ENCODE measurements around the gene FAF2. TPM values are rescaled to one million over a fixed set of nuclear protein-coding genes. Genes with fewer than 3 reads are reported as not detected.

FAF2 gene
- total RNA-seq, 1 experiment from 2014 or later: 44.4 TPM

DNA sequence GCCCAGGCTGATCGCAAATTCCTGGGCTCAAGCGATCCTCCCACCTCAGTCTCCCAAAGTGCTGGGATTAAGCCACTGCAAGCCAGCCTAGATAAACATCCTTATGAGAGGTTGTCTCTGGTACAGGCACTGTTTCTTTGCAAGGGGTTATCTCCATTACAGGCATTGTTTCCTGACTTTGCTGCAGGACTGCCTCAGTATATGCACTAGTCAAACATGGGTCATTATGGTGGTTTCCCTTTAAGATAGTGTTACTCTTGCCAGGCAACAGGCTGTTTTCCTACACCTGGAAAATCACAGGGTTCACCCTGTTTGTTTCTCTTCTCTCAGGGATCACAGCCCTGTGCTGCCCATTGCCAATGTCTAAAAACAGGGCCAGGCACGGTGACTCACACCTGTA lies 24.0 kb upstream of the FAF2 start:
- no peak overlapping the region for H3K23ac ChIP-seq (ENCODE audit: insufficient read length, low read depth, low read length)
- no peaks in the 10 kb centered on the region for H3K79me1 ChIP-seq (ENCODE audit: insufficient read depth, low read depth, low read length, poor library complexity, severe bottlenecking)
- no CpG with 5 or more reads among the region's 3 CpGs for WGBS (ENCODE audit: extremely low coverage, insufficient read length, low lambda C conversion rate)
- peaks cover 50 to 55% of the 10 kb centered on the region in 2 experiments for H3K9me3 Mint-ChIP-seq
- H2BK120ac ChIP-seq (ENCODE audit: low read depth, low read length, poor library complexity, severe bottlenecking): no peak overlapping the region
- no peaks in the 10 kb centered on the region for H3K9me3 ChIP-seq (ENCODE audit: control insufficient read depth, low read depth, low read length)
- no peak overlapping the region for H2BK15ac ChIP-seq (ENCODE audit: low read depth, low read length)
- no peak overlapping the region for H3K9ac ChIP-seq (ENCODE audit: extremely low read depth, insufficient read length, low read length)
- H3K4me1 Mint-ChIP-seq: no peaks in the 10 kb centered on the region; a peak in 1 of 4 replicates
- no peak overlapping the region for H2BK5ac ChIP-seq (ENCODE audit: insufficient read length, low read length)
- no peak overlapping the region for H3K56ac ChIP-seq (ENCODE audit: insufficient read length, low read depth, low read length)
- H3K4me2 ChIP-seq (ENCODE audit: insufficient read depth, insufficient read length, low read length): no peak overlapping the region
- no peak overlapping the region for H3K4me3 Mint-ChIP-seq
- no peak overlapping the region for H2AK5ac ChIP-seq (ENCODE audit: insufficient read length, low read length)
- no peak overlapping the region for H2AFZ ChIP-seq (ENCODE audit: low read length)
- no peak overlapping the region for H4K5ac ChIP-seq (ENCODE audit: insufficient read length, low read depth, low read length)
- H3K14ac ChIP-seq (ENCODE audit: insufficient read depth, low read length): no peak overlapping the region
- no peak overlapping the region for H3K18ac ChIP-seq (ENCODE audit: insufficient read length, low read depth, low read length)
- no peaks in the 10 kb centered on the region for H3K79me2 ChIP-seq (ENCODE audit: insufficient read depth, low read length)
- no peak for DNase-seq
- H3K4ac ChIP-seq (ENCODE audit: low read depth, low read length): no peak overlapping the region
- H3K4me1 ChIP-seq (ENCODE audit: insufficient read depth, low read length): no peaks in the 10 kb centered on the region
- H4K91ac ChIP-seq (ENCODE audit: insufficient read length, low read depth, low read length): no peak overlapping the region
- no peak overlapping the region for H2BK20ac ChIP-seq (ENCODE audit: low read depth, low read length, poor library complexity, severe bottlenecking)
- no peak overlapping the region for H3K27ac ChIP-seq (ENCODE audit: insufficient read length, low read depth, low read length)
- no peak for TF ChIP-seq CTCF (conservative IDR thresholded peaks at IDR 0.05)
- no peaks in the 10 kb centered on the region for H4K20me1 ChIP-seq (ENCODE audit: control insufficient read depth, insufficient read depth, insufficient read length)
- no peak overlapping the region for H4K8ac ChIP-seq (replicated peaks; ENCODE audit: insufficient read length, low read depth, low read length)
- H2BK12ac ChIP-seq (ENCODE audit: insufficient read length, low read depth, low read length): no peak overlapping the region
- peaks cover 9% of the 10 kb centered on the region for H3K27me3 Mint-ChIP-seq (ENCODE audit: low read depth)
- peaks cover 4 to 28% (median 23%) of the 10 kb centered on the region in 3 experiments; a peak in 6 of 7 replicates for H3K36me3 Mint-ChIP-seq (ENCODE audit: insufficient read depth in 1 of 3, low read depth in 3 of 3)
- no peak overlapping the region for H3T11ph ChIP-seq (ENCODE audit: low read length)
- no peak overlapping the region for H3K27ac Mint-ChIP-seq
- H3K23me2 ChIP-seq (ENCODE audit: insufficient read length, low read depth, low read length, poor library complexity, severe bottlenecking): no peaks in the 10 kb centered on the region
- no peaks in the 10 kb centered on the region for H3K27me3 ChIP-seq (ENCODE audit: insufficient read depth, low read length)

Measured in H9 (cell line).